HepG2 (cell line): ENCODE measurements around the gene NUP62.

Source experiments
- CERS6 ChIP-seq: sonication (generic); formaldehyde crosslinking; IDR thresholded peaks from 2 replicates; pipeline ENCODE4 v1.5.0; 2020; ENCODE audit warnings: missing genetic modification reagents
- POLR2AphosphoS5 ChIP-seq: IDR thresholded peaks from 2 replicates; pipeline ENCODE4 v1.6.1; 2012; ENCODE audit warnings: low read depth, low read length

DNA sequence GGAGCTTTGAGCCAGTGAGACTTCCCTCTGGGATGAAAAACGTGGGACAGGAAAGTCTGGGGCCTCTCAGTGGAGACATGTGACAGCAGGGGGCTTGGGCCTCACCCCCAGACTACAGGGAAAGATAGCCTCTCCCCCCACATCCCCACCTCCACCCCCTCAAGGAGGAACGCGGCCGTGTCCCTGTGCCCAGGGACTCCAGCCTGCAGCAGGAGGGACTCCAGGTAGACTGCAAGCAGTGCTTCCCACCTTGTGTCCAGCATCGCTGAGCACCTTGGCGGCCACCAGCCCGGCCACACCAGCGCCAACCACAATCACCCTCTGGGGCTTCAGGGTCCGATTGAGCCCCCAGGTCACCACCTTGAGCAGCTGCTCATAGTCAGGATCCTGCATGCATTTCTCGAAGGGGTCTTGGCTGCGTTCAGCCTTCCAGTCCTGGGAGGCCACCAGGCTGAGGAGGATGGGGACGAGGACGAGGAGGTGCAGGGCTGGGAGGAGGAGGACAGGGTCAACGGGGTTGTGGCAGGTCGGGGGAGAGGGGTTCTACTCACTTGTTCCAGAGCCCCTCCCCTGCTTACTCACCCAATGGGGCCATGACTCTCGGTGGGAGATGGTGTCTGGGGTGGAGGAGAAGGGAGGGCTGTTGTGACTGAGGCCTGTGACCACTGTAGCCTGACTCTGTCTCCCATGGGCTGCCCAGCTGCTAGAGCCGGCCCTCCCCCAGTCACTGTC is 33.6 kb downstream of the NUP62 start:
- TF ChIP-seq POLR2AphosphoS5 (no peak), CERS6 (CRISPR knock-in tag) (no peak)
